Coronary artery (tissue), 2 donors: ENCODE results near the gene DNTT.

Experiments used
- DNase-seq: peaks from one replicate; pipeline ENCODE4 v3.0.0-alpha.2; 2017; ENCODE audit warnings: low spot score
- H3K27ac ChIP-seq, 2 donors: fragments of 200-600 bp; sonication (generic); one replicate each; pipeline ENCODE4 v1.5.1; 2016 to 2019
- H3K4me3 ChIP-seq: fragments of 200-600 bp; sonication (generic); 2 replicates; pipeline ENCODE4 v1.5.1; 2016; ENCODE audit warnings: mild to moderate bottlenecking, moderate library complexity
- TF ChIP-seq, protein P1 (sequence below): fragments of 200-600 bp; sonication (generic); IDR thresholded peaks from one replicate; pipeline ENCODE4 v1.5.1; 2019; ENCODE audit warnings: antibody characterized with exemption

DNTT gene

DNA sequence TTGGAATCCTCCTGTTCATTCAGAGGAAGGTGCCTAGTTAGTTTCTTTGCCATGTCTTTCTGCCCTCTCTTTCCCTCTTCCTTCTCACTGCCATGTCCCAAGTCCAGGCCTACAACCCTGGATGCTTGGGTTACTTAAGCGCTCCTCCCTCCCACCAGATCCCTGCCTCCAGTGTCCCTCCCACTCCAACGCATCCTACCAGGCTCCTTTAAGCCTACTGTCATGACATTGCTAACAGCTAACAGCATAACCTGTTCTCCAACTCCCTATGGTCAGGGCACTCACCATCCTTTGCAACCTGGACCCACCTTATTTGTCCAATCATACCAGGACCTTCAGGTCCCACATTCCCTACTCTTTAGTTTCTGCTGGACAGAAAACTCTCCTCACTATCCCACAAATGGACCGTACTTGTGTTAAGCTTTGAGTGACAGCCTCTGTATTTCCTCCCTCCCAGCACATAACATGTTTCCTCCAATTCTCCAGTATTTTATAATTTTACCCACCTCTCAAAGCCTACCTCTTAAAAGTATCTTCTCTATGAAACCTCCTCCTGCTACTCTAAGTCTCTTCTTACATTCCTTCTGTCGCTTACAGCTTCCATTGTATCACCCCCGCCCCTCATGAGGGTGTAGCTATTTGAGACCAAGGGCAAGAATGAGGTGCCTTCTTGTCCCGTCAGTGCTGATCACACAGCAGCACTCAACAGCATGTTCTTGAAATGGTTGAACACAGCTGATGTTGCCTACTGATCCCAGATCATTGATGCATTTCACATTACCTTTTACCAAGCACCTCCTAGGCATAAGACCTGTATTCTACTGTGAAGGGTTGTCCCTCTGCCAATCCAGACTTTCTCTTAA, 34.6 kb upstream of the DNTT start:
- TF ChIP-seq, protein P1, sequence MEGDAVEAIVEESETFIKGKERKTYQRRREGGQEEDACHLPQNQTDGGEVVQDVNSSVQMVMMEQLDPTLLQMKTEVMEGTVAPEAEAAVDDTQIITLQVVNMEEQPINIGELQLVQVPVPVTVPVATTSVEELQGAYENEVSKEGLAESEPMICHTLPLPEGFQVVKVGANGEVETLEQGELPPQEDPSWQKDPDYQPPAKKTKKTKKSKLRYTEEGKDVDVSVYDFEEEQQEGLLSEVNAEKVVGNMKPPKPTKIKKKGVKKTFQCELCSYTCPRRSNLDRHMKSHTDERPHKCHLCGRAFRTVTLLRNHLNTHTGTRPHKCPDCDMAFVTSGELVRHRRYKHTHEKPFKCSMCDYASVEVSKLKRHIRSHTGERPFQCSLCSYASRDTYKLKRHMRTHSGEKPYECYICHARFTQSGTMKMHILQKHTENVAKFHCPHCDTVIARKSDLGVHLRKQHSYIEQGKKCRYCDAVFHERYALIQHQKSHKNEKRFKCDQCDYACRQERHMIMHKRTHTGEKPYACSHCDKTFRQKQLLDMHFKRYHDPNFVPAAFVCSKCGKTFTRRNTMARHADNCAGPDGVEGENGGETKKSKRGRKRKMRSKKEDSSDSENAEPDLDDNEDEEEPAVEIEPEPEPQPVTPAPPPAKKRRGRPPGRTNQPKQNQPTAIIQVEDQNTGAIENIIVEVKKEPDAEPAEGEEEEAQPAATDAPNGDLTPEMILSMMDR = no peak
- H3K27ac ChIP-seq = peak overlapping the region in 1 of 2 donors; percentile 19
- DNase-seq = no peak
- peak overlapping the region; percentile 3 for H3K4me3 ChIP-seq

DNA sequence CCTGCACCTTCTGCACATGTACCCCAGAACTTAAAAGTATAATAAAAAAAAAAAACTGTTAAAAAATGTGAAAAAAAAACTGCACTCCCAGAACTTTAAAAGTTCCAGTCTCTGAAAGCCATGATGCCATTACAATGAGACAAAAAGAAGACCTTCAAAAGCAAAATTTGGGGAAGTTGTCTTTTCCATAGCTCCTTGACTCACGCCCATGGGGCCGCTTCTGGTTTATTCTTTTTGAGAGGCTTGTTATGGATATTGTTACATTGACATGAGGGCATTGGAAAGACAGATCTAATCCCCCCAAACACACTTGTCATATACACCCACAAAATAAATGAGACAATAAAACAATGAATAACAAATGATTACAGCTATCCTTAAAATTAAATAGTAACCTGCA, 33.7 kb upstream of the DNTT start:
- peak overlapping the region; percentile 12 for H3K4me3 ChIP-seq
- DNase-seq = no peak
- TF ChIP-seq, protein P1 = no peak
- H3K27ac ChIP-seq = peak overlapping the region in 1 of 2 donors; percentile 8

DNA sequence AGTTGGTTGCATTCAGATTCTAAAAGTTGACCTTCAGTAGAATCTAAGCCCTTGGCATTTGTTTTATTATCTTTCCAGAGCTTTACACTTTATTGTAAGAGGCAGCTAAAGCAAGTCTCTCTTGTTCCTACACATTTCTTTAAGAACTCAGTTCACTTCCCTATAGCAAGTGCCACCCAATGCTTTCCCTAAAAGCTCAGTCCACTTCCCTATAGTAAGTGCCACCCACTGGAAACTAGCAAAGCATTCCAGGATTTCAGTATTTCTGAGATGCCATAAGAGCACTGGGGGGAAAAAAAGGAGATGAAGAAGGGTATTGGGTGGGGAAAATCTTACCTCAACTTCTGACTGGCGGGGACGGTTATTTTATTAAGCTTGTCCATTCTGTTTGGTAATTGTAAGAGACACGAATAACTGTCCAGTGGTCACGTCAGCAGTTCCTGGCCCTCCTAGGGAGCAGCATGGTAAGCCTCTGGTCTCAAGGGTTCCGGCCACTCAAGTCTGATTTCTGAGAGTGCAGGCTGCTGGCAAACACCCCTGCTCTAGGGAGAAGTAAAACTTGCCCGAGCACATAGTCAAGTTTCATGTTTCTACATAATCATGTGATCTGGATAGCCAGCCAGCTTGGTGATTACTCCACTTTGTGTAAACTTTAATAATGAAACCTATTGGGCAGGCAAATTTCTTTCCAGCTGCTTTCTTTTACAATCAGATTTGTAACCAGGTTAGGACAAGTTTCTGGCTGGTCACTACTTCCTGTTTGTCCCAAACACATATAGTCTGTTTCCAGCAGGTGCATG, 33.0 kb upstream of the DNTT start, which contains the start of gene BLNK:
TSS of gene BLNK (minus strand) at position 554 of the 800 bp plus-strand sequence. CDS start at position 383, 171 bp downstream.
- TF ChIP-seq, protein P1 = no peak
- Histone ChIP-seq H3K4me3 (peak within 1 kb of the TSS; percentile 12), H3K27ac (peak within 1 kb of the TSS; percentile 10 to 50)
- no peak for DNase-seq

DNA sequence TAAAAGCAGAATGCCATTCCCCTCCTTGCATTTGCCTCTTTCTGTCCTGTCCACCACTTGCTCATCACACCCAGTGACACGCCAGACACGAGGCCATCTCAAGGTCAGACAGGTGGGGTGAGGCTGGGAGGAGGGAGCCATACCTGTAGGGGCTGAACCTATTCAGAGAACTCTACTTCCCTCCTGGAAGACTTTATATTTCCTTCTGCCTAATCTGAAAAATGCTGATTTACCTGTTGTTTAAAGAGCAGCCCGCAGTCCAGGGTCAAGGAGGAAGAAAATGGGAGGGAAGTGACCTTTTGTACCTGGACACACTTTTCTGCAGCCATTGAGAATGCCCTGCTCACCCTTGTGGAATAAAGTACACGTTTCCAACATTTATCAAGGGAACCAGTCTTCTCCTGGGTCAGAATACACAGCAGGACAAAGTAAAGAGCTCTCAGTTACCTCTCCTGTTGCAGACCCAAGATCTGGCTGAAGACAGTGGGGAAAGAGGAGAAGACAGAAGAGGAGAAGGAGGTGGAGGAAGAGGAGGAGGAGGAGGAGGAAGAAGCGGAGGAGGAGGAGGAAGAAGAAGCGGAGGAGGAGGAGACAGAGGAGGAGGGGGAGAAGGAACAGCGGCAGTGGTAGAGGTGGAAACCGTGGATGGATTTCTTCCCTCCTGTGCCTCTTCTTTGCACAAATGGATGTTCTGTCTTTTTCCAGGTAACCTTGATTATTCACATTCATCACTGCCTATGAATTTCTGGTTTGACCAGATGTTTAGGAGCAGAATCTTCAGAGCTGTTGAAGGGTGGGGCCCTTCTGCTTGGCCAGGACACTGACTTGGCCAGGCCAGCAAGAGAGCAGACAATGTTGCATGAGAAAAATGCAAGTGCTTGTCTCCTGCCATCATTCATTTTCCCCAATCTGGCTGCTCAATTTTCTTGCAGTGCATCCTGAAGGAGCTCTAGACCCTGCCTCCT, 31.6 kb upstream of the DNTT start:
- Histone ChIP-seq H3K4me3 (no peak overlapping the region), H3K27ac (peak overlapping the region in 1 of 2 donors; percentile 50)
- TF ChIP-seq, protein P1 = no peak
- DNase-seq = no peak

DNA sequence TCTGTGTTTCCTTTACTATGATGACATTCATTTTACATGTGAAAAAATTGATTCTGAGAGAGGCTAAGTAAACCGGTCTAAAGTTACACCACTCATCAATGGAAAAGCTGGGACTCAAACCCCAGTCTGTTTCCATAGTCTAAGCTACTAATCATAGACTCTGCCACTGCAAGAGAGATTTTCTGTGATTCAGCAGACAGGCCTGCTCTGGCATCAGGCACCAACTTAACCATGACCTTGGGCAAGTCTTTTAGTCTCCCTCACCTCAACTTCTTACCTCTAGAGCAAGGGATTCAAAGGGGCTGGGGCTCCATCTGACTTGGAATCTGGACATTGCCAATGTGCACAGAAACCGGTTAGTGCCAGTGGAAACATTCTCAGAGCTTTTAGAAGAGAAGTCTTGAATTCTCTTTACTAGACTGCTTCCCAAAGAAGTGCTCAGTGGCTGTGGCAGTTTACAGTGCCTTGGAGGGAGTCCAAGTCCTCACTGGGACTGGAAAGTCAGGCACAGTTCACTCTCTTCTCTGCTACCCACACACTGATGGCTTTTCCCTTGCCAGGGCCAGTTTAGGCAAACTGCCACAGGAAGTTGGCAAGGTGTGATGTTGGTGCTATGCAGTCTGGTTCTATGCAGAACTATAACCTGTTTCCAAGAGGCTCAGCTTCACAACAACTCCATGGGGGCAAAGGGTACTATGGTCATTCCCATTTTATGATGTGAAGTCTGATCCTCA, 28.4 kb upstream of the DNTT start:
- Histone ChIP-seq H3K4me3 (no peak overlapping the region), H3K27ac (no peak overlapping the region)
- TF ChIP-seq, protein P1 = no peak
- no peak for DNase-seq

DNA sequence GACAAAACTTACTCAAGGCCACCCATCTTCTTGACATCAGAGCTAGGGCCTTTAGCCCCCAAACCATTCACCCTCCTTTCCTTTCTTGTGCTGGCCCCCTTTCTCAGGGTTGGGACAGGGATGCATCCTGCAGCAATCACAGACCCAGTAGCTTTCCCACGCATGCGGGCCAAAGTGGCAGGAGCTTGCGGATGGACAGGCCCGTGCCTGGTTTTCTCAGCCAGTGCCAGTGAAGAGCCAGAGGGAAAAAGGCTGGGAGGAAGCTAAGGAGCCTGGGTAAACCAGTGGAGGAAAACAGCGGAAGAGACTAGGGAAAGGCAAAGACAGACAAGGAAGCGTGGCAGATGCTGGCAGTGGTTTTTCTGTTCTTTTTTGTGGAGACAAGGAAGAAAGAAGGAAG, 27.8 kb upstream of the DNTT start:
- Histone ChIP-seq H3K27ac (no peak overlapping the region), H3K4me3 (no peak overlapping the region)
- TF ChIP-seq, protein P1 = no peak
- no peak for DNase-seq
